HG03139 (cell line): ENCODE results near the gene TCF4.

ENCODE experiments used
- ATAC-seq: cut with Tn5 transposase; IDR thresholded peaks from one replicate; pipeline ENCODE4 v1.9.1; 2021; ENCODE audit not compliant: unreplicated experiment

The TCF4 gene

GRCh38 chr18:55588111-55588869 is at the start of gene TCF4:
Gene TCF4 (minus strand): TSS chr18:55588192. CDS start chr18:55587116, 1,076 bp downstream.
- ATAC-seq, result no peak

- ATAC-seq, result no peak
Measured at GRCh38 chr18:55637204-55637603, 49.2 kb upstream of the TCF4 start.

GRCh38 chr18:55635439-55635838 is 47.4 kb upstream of the TCF4 start:
- ATAC-seq, result no peak

GRCh38 chr18:55634545-55634944 is 46.6 kb upstream of the TCF4 start:
- no peak for ATAC-seq

- ATAC-seq, result no peak
Measured at GRCh38 chr18:55633032-55633431, 45.0 kb upstream of the TCF4 start.

GRCh38 chr18:55629133-55629532 is 41.1 kb upstream of the TCF4 start:
- no peak for ATAC-seq

- ATAC-seq, result no peak
Measured at GRCh38 chr18:55627007-55627406, 39.0 kb upstream of the TCF4 start.

GRCh38 chr18:55625901-55626300 is 37.9 kb upstream of the TCF4 start:
- ATAC-seq, result no peak

- no peak for ATAC-seq
Measured at GRCh38 chr18:55623626-55624025, 35.6 kb upstream of the TCF4 start.

GRCh38 chr18:55610506-55610905 is 22.5 kb upstream of the TCF4 start:
- no peak for ATAC-seq

- ATAC-seq, result no peak
Measured at GRCh38 chr18:55609160-55609825, 21.3 kb upstream of the TCF4 start.

- ATAC-seq, result no peak
Measured at GRCh38 chr18:55608497-55608896, 20.5 kb upstream of the TCF4 start.

- no peak for ATAC-seq
Measured at GRCh38 chr18:55607773-55608172, 19.8 kb upstream of the TCF4 start.

GRCh38 chr18:55605733-55606338 is 17.8 kb upstream of the TCF4 start:
- ATAC-seq, result peak; percentile 46

- no peak for ATAC-seq
Measured at GRCh38 chr18:55603775-55604174, 15.8 kb upstream of the TCF4 start.

- ATAC-seq, result no peak
Measured at GRCh38 chr18:55593888-55594287, 5.9 kb upstream of the TCF4 start.

- ATAC-seq, result no peak
Measured at GRCh38 chr18:55592572-55592971, 4.6 kb upstream of the TCF4 start.

GRCh38 chr18:55592106-55592505 is 4.1 kb upstream of the TCF4 start:
- no peak for ATAC-seq

- ATAC-seq, result peak; percentile 88
Measured at GRCh38 chr18:55589625-55590291, 1.8 kb upstream of the TCF4 start.

GRCh38 chr18:55588870-55589595 is 1.0 kb upstream of the TCF4 start:
- ATAC-seq, result no peak
